H1 (cell line): Measurements from ENCODE around the gene SAE1. TPM values are rescaled to one million over a fixed set of nuclear protein-coding genes. Genes with fewer than 3 reads are reported as not detected.

Experiments
- CTCF ChIA-PET: fragments of 300-600 bp; sonication (Branson Sonifier 250); formaldehyde crosslinking; loops from one replicate; lab custom pipeline; 2021; ENCODE audit not compliant: partially characterized antibody; lab: Charles Lee
- POLR2A ChIA-PET: fragments of 300-600 bp; sonication (Branson Sonifier 250); formaldehyde crosslinking; loops from one replicate; lab custom pipeline; 2021; ENCODE audit warnings: inconsistent platforms; ENCODE audit not compliant: partially characterized antibody; lab: Charles Lee
- DNase-seq, 2 experiments: peaks; one replicate each; pipeline versions ENCODE4 v3.0.0 to v3.0.0-alpha.2; 2010 to 2022; ENCODE audit warnings: low spot score in 2 of 2, low read depth in 1 of 2, mixed read lengths in 1 of 2
- FAIRE-seq: peaks from 2 replicates; lab custom pipeline; 2011; peaks lifted over from hg19 to GRCh38; lab: Jason Lieb, UNC
- H2AFZ ChIP-seq: 2 replicates; pipeline ENCODE4 v1.8.1; 2012; ENCODE audit warnings: low read length, inconsistent platforms
- H2AK5ac ChIP-seq: 2 replicates; pipeline ENCODE4 v1.6.1; 2013; ENCODE audit warnings: low read depth, low read length
- H2BK120ac ChIP-seq: replicated peaks from 2 replicates; pipeline ENCODE3; 2013; ENCODE audit warnings: low read depth, low read length, inconsistent platforms
- H2BK12ac ChIP-seq: 2 replicates; pipeline ENCODE4 v1.6.1; 2013; ENCODE audit warnings: low read depth, low read length
- H2BK15ac ChIP-seq: 2 replicates; pipeline ENCODE4 v1.6.1; 2013; ENCODE audit warnings: low read length
- H2BK20ac ChIP-seq: 2 replicates; pipeline ENCODE4 v1.6.1; 2013; ENCODE audit warnings: low read length
- H2BK5ac ChIP-seq: 2 replicates; pipeline ENCODE4 v1.6.1; 2013; ENCODE audit warnings: low read depth, low read length
- H3K14ac ChIP-seq: 2 replicates; pipeline ENCODE4 v1.6.1; 2013; ENCODE audit warnings: inconsistent platforms; ENCODE audit not compliant: insufficient read length
- H3K18ac ChIP-seq: 2 replicates; pipeline ENCODE4 v1.6.1; 2013; ENCODE audit warnings: low read length; ENCODE audit errors: extremely low read depth
- H3K23ac ChIP-seq: 2 replicates; pipeline ENCODE4 v1.6.1; 2013; ENCODE audit warnings: inconsistent platforms; ENCODE audit not compliant: insufficient read length
- H3K23me2 ChIP-seq: 2 replicates; pipeline ENCODE4 v1.6.1; 2013; ENCODE audit warnings: low read depth, low read length
- H3K27ac ChIP-seq: 2 replicates; pipeline ENCODE4 v1.6.1; 2011; ENCODE audit warnings: low read depth, low read length, inconsistent platforms
- H3K27me3 ChIP-seq, 4 experiments: replicated peaks in 1 of 4; 1 replicate in 1 of 4; 2 replicates in 3 of 4; pipeline versions ENCODE4 v1.6.1 to v1.8.1; 2011 to 2013; ENCODE audit warnings: low read length in 3 of 4, mild to moderate bottlenecking in 3 of 4, inconsistent platforms in 2 of 4, mixed read lengths in 2 of 4, moderate library complexity in 1 of 4; ENCODE audit not compliant: control insufficient read depth in 3 of 4, insufficient read depth in 3 of 4; ENCODE audit errors: extremely low read depth in 1 of 4
- H3K36me3 ChIP-seq, 4 experiments: 2 replicates each; pipeline versions ENCODE4 v1.6.1 to v1.8.1; 2011 to 2013; ENCODE audit warnings: mild to moderate bottlenecking in 4 of 4, low read length in 3 of 4, moderate library complexity in 2 of 4, control low read depth in 1 of 4, inconsistent platforms in 1 of 4; ENCODE audit not compliant: insufficient read depth in 4 of 4, control insufficient read depth in 2 of 4
- H3K4ac ChIP-seq: replicated peaks from 2 replicates; pipeline ENCODE3; 2013; ENCODE audit warnings: low read length, low read depth, mixed read lengths, inconsistent platforms; ENCODE audit not compliant: insufficient read length
- H3K4me1 ChIP-seq, 4 experiments: replicated peaks in 1 of 4; 1 replicate in 1 of 4; 2 replicates in 3 of 4; pipeline versions ENCODE4 v1.6.1 to v1.8.1; 2011 to 2013; ENCODE audit warnings: low read length in 3 of 4, inconsistent platforms in 2 of 4, mixed read lengths in 1 of 4; ENCODE audit not compliant: insufficient read depth in 4 of 4, control insufficient read depth in 3 of 4
- H3K4me2 ChIP-seq, 2 experiments: 2 replicates each; pipeline versions ENCODE4 v1.6.1 to v1.8.1; 2011 to 2013; ENCODE audit warnings: low read depth in 2 of 2, low read length in 2 of 2, control low read depth in 1 of 2, inconsistent platforms in 1 of 2, mild to moderate bottlenecking in 1 of 2; ENCODE audit not compliant: insufficient read depth in 1 of 2
- H3K4me3 ChIP-seq, 4 experiments: fragments of 200-600, 300-600 bp in 1 of 4; sonication (generic), shearing (Covaris generic), sonication (Bioruptor Twin) in 1 of 4; 2 replicates each; pipeline versions ENCODE4 v1.5.1 to v1.8.1; 2011 to 2016; ENCODE audit warnings: low read length in 4 of 4, low read depth in 3 of 4, control low read depth in 2 of 4, inconsistent platforms in 2 of 4, mild to moderate bottlenecking in 2 of 4, mixed read lengths in 1 of 4, moderate library complexity in 1 of 4; ENCODE audit not compliant: insufficient read depth in 2 of 4; ENCODE audit errors: extremely low read depth in 1 of 4
- H3K56ac ChIP-seq: replicated peaks from 2 replicates; pipeline ENCODE3; 2013; ENCODE audit warnings: low read depth, mild to moderate bottlenecking, mixed read lengths, low read length, inconsistent platforms; ENCODE audit not compliant: insufficient read length
- H3K79me1 ChIP-seq: 2 replicates; pipeline ENCODE4 v1.6.1; 2013; ENCODE audit warnings: low read depth, low read length, control low read depth
- H3K79me2 ChIP-seq, 2 experiments: 2 replicates each; pipeline versions ENCODE4 v1.6.1 to v1.8.1; 2012 to 2013; ENCODE audit warnings: low read length in 2 of 2, mild to moderate bottlenecking in 2 of 2, inconsistent platforms in 1 of 2; ENCODE audit not compliant: insufficient read depth in 2 of 2, control insufficient read depth in 1 of 2
- H3K9ac ChIP-seq, 4 experiments: replicated peaks in 1 of 4; 1 replicate in 1 of 4; 2 replicates in 3 of 4; pipeline versions ENCODE4 v1.6.1 to v1.8.1; 2011 to 2013; ENCODE audit warnings: low read depth in 3 of 4, low read length in 3 of 4, control low read depth in 2 of 4, mild to moderate bottlenecking in 2 of 4, moderate library complexity in 2 of 4, inconsistent platforms in 1 of 4; ENCODE audit errors: extremely low read depth in 1 of 4
- H3K9me3 ChIP-seq, 2 experiments: 2 replicates each; pipeline versions ENCODE4 v1.6.1 to v1.8.1; 2012 to 2013; ENCODE audit warnings: mild to moderate bottlenecking in 2 of 2, moderate library complexity in 2 of 2, control low read depth in 1 of 2, inconsistent platforms in 1 of 2, low read depth in 1 of 2, low read length in 1 of 2, mixed read lengths in 1 of 2; ENCODE audit not compliant: insufficient read depth in 2 of 2
- H4K20me1 ChIP-seq, 2 experiments: replicated peaks in 1 of 2; 2 replicates each; pipeline versions ENCODE3 to v1.8.1; 2011 to 2013; ENCODE audit warnings: inconsistent platforms in 2 of 2, low read length in 2 of 2, mild to moderate bottlenecking in 1 of 2; ENCODE audit not compliant: insufficient read depth in 2 of 2, control insufficient read depth in 1 of 2
- H4K5ac ChIP-seq: 2 replicates; pipeline ENCODE4 v1.6.1; 2013; ENCODE audit warnings: low read length, low read depth, mixed read lengths, inconsistent platforms; ENCODE audit not compliant: insufficient read length
- H4K8ac ChIP-seq: 2 replicates; pipeline ENCODE4 v1.8.0; 2013; ENCODE audit warnings: mild to moderate bottlenecking, moderate library complexity, low read length, inconsistent platforms; ENCODE audit not compliant: insufficient read depth; ENCODE audit errors: extremely low read depth
- H4K91ac ChIP-seq: replicated peaks from 2 replicates; pipeline ENCODE3; 2013; ENCODE audit warnings: low read length, mixed read lengths, inconsistent platforms; ENCODE audit not compliant: insufficient read length
- ATF2 ChIP-seq: IDR thresholded peaks from 2 replicates; pipeline ENCODE4 v1.6.1; 2012; ENCODE audit warnings: low read length, inconsistent platforms
- CTBP2 ChIP-seq: IDR thresholded peaks from 2 replicates; pipeline ENCODE4 v1.7.0; 2011; ENCODE audit warnings: borderline replicate concordance, mild to moderate bottlenecking, moderate library complexity, mixed read lengths, low read length; ENCODE audit not compliant: insufficient read depth, insufficient read length
- EZH2 ChIP-seq: fragments of 200-600 bp; sonication (generic); IDR thresholded peaks from 2 replicates; pipeline ENCODE4 v1.7.1; 2012; ENCODE audit warnings: low read depth, mild to moderate bottlenecking, moderate library complexity, low read length, inconsistent platforms; ENCODE audit not compliant: severe bottlenecking
- HDAC6 ChIP-seq: IDR thresholded peaks from one replicate; pipeline ENCODE4 v1.7.1; 2012; ENCODE audit warnings: low read depth, mild to moderate bottlenecking, inconsistent platforms, low read length, moderate library complexity
- KDM1A ChIP-seq: fragments of 200-600, 300-600 bp; sonication (generic); IDR thresholded peaks from 2 replicates; pipeline ENCODE4 v1.7.1; 2016; ENCODE audit warnings: mild to moderate bottlenecking, low read length, borderline replicate concordance
- MAFK ChIP-seq: IDR thresholded peaks from 2 replicates; pipeline ENCODE4 v1.6.1; 2012; ENCODE audit warnings: low read depth, mild to moderate bottlenecking, improper control_type of control experiment, low read length
- SRF ChIP-seq: IDR thresholded peaks from 2 replicates; pipeline ENCODE4 v1.6.1; 2011; ENCODE audit warnings: mild to moderate bottlenecking, low read depth, low read length, moderate library complexity
- WGBS, 2 experiments: shearing (Covaris generic) in 1 of 2; methylation state at CpG; one replicate each; pipeline versions ENCODE4 v1.1.6 to v1.1.7; 2013 to 2015; ENCODE audit warnings: low lambda C conversion rate in 2 of 2, mixed read lengths in 2 of 2, inconsistent platforms in 1 of 2, low coverage in 1 of 2, missing lambda C conversion rate in 1 of 2; ENCODE audit not compliant: insufficient replicate concordance in 2 of 2, insufficient coverage in 1 of 2, insufficient read length in 1 of 2; ENCODE audit errors: extremely low coverage in 1 of 2, missing lambda C conversion rate in 1 of 2; 5-methylcytosine and 5-hydroxymethylcytosine counted together
- polyA plus RNA-seq, 7 experiments: library from polyadenylated mRNA; depleted of rRNA in 3 of 7; stranded (reverse) in 5 of 7; unstranded in 2 of 7; fragments of >200 nt in 5 of 7; fragments of 200-250 nt in 2 of 7; gene quantifications; 1 replicate in 5 of 7; 2 replicates in 1 of 7; 4 replicates in 1 of 7; pipeline versions ENCODE4 v1.2.1 to v1.2.3, GENCODE V29; 2011 to 2013; ENCODE audit warnings: missing spikeins in 2 of 7, mixed read lengths in 2 of 7
- total RNA-seq: library from RNA; stranded (reverse); fragmentation: NEBNext Ultra II Directional; extraction: Animal tissue kit (Norgen Biotek cat#: 25700); gene quantifications from 2 replicates; pipeline ENCODE4 v1.2.1, GENCODE V29; 2021

Gene SAE1
- total and polyA plus RNA-seq, 2 of the 8 experiments (the other 6 are each of a cell fraction or from before 2014, with no cell fraction given), result 213 to 268 TPM

DNA sequence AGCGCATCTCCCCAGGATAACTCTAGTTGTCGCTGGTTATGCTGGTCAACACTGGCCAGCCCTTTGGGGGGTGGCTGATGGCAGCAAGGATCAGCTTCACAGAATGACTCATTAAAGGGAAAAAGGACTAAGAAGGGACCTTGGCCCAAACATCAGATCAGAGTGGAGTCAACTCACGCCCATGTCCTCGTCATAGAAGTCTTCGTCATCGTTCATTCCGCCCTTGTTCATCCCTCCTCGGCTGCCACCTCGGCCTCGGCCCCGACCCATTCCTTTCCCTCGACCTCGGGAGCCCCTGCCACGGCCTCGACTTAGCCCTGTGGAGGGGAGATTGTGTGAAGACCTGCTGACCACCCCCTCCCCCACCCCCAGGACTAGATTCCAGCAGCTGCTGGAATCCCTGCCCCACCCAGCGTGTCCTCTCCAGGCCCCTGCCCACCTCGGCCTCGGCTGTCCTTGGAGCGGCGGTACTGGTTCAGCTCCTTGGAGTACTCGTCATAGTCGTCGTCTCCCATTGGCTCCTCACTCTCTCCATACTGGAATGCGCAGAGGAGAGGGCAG is 45.7 kb upstream of the SAE1 start:
- Histone ChIP-seq H3K23me2 (no peaks in the 10 kb centered on the region), H2AK5ac (no peak overlapping the region), H3K4ac (no peak overlapping the region), H3K27me3 (no peaks in the 10 kb centered on the region; a peak in 1 of 7 replicates), H3K9ac (no peak overlapping the region), H3K14ac (no peak overlapping the region), H3K4me3 (no peak overlapping the region), H4K20me1 (peaks cover 10 to 12% of the 10 kb centered on the region in 2 experiments)
- no peak for DNase-seq
- no peak for FAIRE-seq
- ChIA-PET POLR2A (interaction anchor here (0.7 to 6.1 kb wide), 6 partner anchors 11 to 27 kb away, joined by 3 to 27 read pairs (median 4); no protein-coding TSS in a partner anchor), CTCF (interaction anchor here (0.6 to 1.3 kb wide), 4 partner anchors 33 to 264 kb away, joined by 3 read pairs; partner anchors contain the start of gene DHX34)
- TF ChIP-seq EZH2 (no peak), SRF (no peak), KDM1A (no peak), CTBP2 (no peak), ATF2 (no peak), MAFK (no peak), HDAC6 (no peak)
- TF ChIP-seq, all 59 proteins: peak for 0
- Histone ChIP-seq H2BK5ac (no peak overlapping the region), H2BK15ac (no peak overlapping the region), H3K18ac (no peak overlapping the region), H4K91ac (no peak overlapping the region), H3K4me1 (no peaks in the 10 kb centered on the region), H3K79me1 (no peaks in the 10 kb centered on the region), H4K5ac (no peak overlapping the region), H2BK12ac (no peak overlapping the region), H2AFZ (no peak overlapping the region), H3K79me2 (no peaks in the 10 kb centered on the region), H3K27ac (no peak overlapping the region), H3K23ac (no peak overlapping the region), H3K36me3 (peaks cover 29 to 81% (median 64%) of the 10 kb centered on the region in 4 experiments), H4K8ac (no peak overlapping the region), H3K56ac (no peak overlapping the region), H2BK120ac (no peak overlapping the region), H3K9me3 (no peaks in the 10 kb centered on the region), H2BK20ac (no peak overlapping the region), H3K4me2 (no peak overlapping the region)
- 89% methylated on average over 17 of the region's 24 CpGs; no CpG with 5 or more reads in 1 of the 2 experiments for WGBS, 2 experiments
